NCI-H2227 (cell line): ENCODE measurements around the gene HHLA2.
"Not testable (repeated sequence)": the region's sequence is repeated elsewhere in the genome, so short reads cannot be mapped to it uniquely, and the experiment has no call there.

Source experiments
- DNase-seq: peaks from one replicate; lab custom pipeline; 2025; ENCODE audit not compliant: unreplicated experiment; lab: John Stamatoyannopoulos, UW

HHLA2 gene

GRCh38 chr3:108296239-108296638 is at the start of gene HHLA2:
Gene HHLA2, plus strand, starts transcription at chr3:108296548. Its CDS starts 55,266 bp downstream, at chr3:108351814.
- no peak for DNase-seq

GRCh38 chr3:108250626-108251025 is 45.7 kb upstream of the HHLA2 start:
- no peak for DNase-seq

GRCh38 chr3:108251265-108251664 is 45.1 kb upstream of the HHLA2 start:
- DNase-seq = no peak

GRCh38 chr3:108251844-108252243 is 44.5 kb upstream of the HHLA2 start:
- DNase-seq = no peak

GRCh38 chr3:108255131-108255530 is 41.2 kb upstream of the HHLA2 start:
- no peak for DNase-seq

- not testable (repeated sequence) for DNase-seq
Measured at GRCh38 chr3:108264534-108265298, 31.6 kb upstream of the HHLA2 start.

GRCh38 chr3:108268235-108268634 is 28.1 kb upstream of the HHLA2 start:
- DNase-seq = not testable (repeated sequence)

- no peak for DNase-seq
Measured at GRCh38 chr3:108271626-108272025, 24.7 kb upstream of the HHLA2 start.

- DNase-seq = not testable (repeated sequence)
Measured at GRCh38 chr3:108279066-108279465, 17.3 kb upstream of the HHLA2 start.

GRCh38 chr3:108280476-108280875 is 15.9 kb upstream of the HHLA2 start:
- DNase-seq = no peak

- DNase-seq = no peak
Measured at GRCh38 chr3:108281670-108282069, 14.7 kb upstream of the HHLA2 start.

GRCh38 chr3:108283006-108283405 is 13.3 kb upstream of the HHLA2 start:
- DNase-seq = no peak

GRCh38 chr3:108283989-108284388 is 12.4 kb upstream of the HHLA2 start:
- no peak for DNase-seq

GRCh38 chr3:108285176-108285575 is 11.2 kb upstream of the HHLA2 start:
- no peak for DNase-seq

GRCh38 chr3:108287146-108287545 is 9.2 kb upstream of the HHLA2 start:
- DNase-seq = no peak

- not testable (repeated sequence) for DNase-seq
Measured at GRCh38 chr3:108288193-108288592, 8.2 kb upstream of the HHLA2 start.

GRCh38 chr3:108289159-108289558 is 7.2 kb upstream of the HHLA2 start:
- no peak for DNase-seq

GRCh38 chr3:108292450-108292849 is 3.9 kb upstream of the HHLA2 start:
- DNase-seq = no peak

GRCh38 chr3:108292905-108293328 is 3.4 kb upstream of the HHLA2 start:
- no peak for DNase-seq

- DNase-seq = no peak
Measured at GRCh38 chr3:108293858-108294257, 2.5 kb upstream of the HHLA2 start.

GRCh38 chr3:108295421-108296175 is 750 bp upstream of the HHLA2 start:
- DNase-seq = no peak

- no peak for DNase-seq
Measured at GRCh38 chr3:108297647-108298046, 1.3 kb downstream of the HHLA2 start.
